IPS-18c (cell line): ENCODE data around the gene CD300LB.
"Not testable (repeated sequence)": the region's sequence is repeated elsewhere in the genome, so short reads cannot be mapped to it uniquely, and the experiment has no call there.

Experiments used
- H3K4me3 ChIP-seq: 2 replicates; pipeline ENCODE4 v1.7.0; 2013; ENCODE audit warnings: low read depth, mild to moderate bottlenecking, low read length, moderate library complexity; ENCODE audit not compliant: insufficient read depth
- H3K9me3 ChIP-seq: one replicate; pipeline ENCODE4 v1.6.1; 2013; ENCODE audit warnings: mild to moderate bottlenecking, low read length, moderate library complexity; ENCODE audit not compliant: control insufficient read depth, insufficient read depth

CD300LB gene

GRCh38 chr17:74536890-74537289 is 5.6 kb upstream of the CD300LB start:
- no peak overlapping the region for H3K4me3 ChIP-seq
- H3K9me3 ChIP-seq: peaks cover 1% of the 10 kb centered on the region

- no peak overlapping the region; the same call in 1 of the 2 replicates for H3K4me3 ChIP-seq
Measured at GRCh38 chr17:74532115-74532514, 840 bp upstream of the CD300LB start.

GRCh38 chr17:74530831-74531150 is 484 bp downstream of the CD300LB start:
- Histone ChIP-seq H3K9me3 (peaks cover 4% of the 10 kb centered on the region), H3K4me3 (no peak overlapping the region)

More at GRCh38 chr17:74532115-74532514, 840 bp upstream of the CD300LB start:
- H3K9me3 ChIP-seq: peaks cover 4% of the 10 kb centered on the region

- H3K4me3 ChIP-seq: no peak overlapping the region
- H3K9me3 ChIP-seq: peaks cover 4% of the 10 kb centered on the region
Measured at GRCh38 chr17:74529243-74529642, 2.0 kb downstream of the CD300LB start.

GRCh38 chr17:74528491-74529199 is 2.6 kb downstream of the CD300LB start:
- H3K9me3 ChIP-seq: peaks cover 4% of the 10 kb centered on the region
- no peak overlapping the region for H3K4me3 ChIP-seq

- peaks cover 4% of the 10 kb centered on the region for H3K9me3 ChIP-seq
- no peak overlapping the region for H3K4me3 ChIP-seq
Measured at GRCh38 chr17:74527756-74528155, 3.5 kb downstream of the CD300LB start.

- Histone ChIP-seq H3K9me3 (peaks cover 4% of the 10 kb centered on the region), H3K4me3 (no peak overlapping the region)
Measured at GRCh38 chr17:74527081-74527480, 4.2 kb downstream of the CD300LB start.

GRCh38 chr17:74526681-74527080 is 4.6 kb downstream of the CD300LB start:
- Histone ChIP-seq H3K9me3 (no peaks in the 10 kb centered on the region), H3K4me3 (no peak overlapping the region)

- Histone ChIP-seq H3K4me3 (no peak overlapping the region), H3K9me3 (peaks cover 3% of the 10 kb centered on the region)
Measured at GRCh38 chr17:74525781-74526288, 5.4 kb downstream of the CD300LB start.

- peaks cover 3% of the 10 kb centered on the region for H3K9me3 ChIP-seq
- H3K4me3 ChIP-seq: no peak overlapping the region
Measured at GRCh38 chr17:74525465-74525725, 5.9 kb downstream of the CD300LB start.

GRCh38 chr17:74524653-74525464 is 6.4 kb downstream of the CD300LB start:
- no peak overlapping the region for H3K4me3 ChIP-seq
- H3K9me3 ChIP-seq: peaks cover 3% of the 10 kb centered on the region

GRCh38 chr17:74523308-74523707 is 8.0 kb downstream of the CD300LB start:
- no peak overlapping the region for H3K4me3 ChIP-seq
- peaks cover 3% of the 10 kb centered on the region for H3K9me3 ChIP-seq

GRCh38 chr17:74522381-74523105 is 8.7 kb downstream of the CD300LB start:
- no peak overlapping the region for H3K4me3 ChIP-seq
- peaks cover 3% of the 10 kb centered on the region for H3K9me3 ChIP-seq

GRCh38 chr17:74521701-74522201 is 9.5 kb downstream of the CD300LB start:
- Histone ChIP-seq H3K4me3 (no peak overlapping the region), H3K9me3 (peaks cover 3% of the 10 kb centered on the region)

GRCh38 chr17:74520790-74521480 is 10.3 kb downstream of the CD300LB start:
- Histone ChIP-seq H3K4me3 (no peak overlapping the region), H3K9me3 (peaks cover 3% of the 10 kb centered on the region)

GRCh38 chr17:74520016-74520434 is 11.2 kb downstream of the CD300LB start:
- no peak overlapping the region for H3K4me3 ChIP-seq

GRCh38 chr17:74518413-74518981 is 12.8 kb downstream of the CD300LB start:
- not testable (repeated sequence) for H3K4me3 ChIP-seq, H3K9me3 ChIP-seq

More at GRCh38 chr17:74520016-74520434, 11.2 kb downstream of the CD300LB start:
- H3K9me3 ChIP-seq: peaks cover 3% of the 10 kb centered on the region
